Keratinocyte (primary cell): ENCODE data around the gene CDCA4. TPM values are rescaled to one million over a fixed set of nuclear protein-coding genes. Genes with fewer than 3 reads are reported as not detected.

Experiments used
- DNase-seq: peaks from one replicate; pipeline ENCODE4 v3.0.0-alpha.2; 2011; ENCODE audit warnings: low read depth, missing footprints, low spot score
- FAIRE-seq: peaks from 2 replicates; lab custom pipeline; 2011; peaks lifted over from hg19 to GRCh38; lab: Jason Lieb, UNC
- H2AFZ ChIP-seq: 2 replicates; pipeline ENCODE4 v1.6.0; 2012; ENCODE audit warnings: low read length, control low read depth, inconsistent platforms; ENCODE audit not compliant: control insufficient read depth
- H3K27ac ChIP-seq: 2 replicates; pipeline ENCODE4 v1.5.1; 2011; ENCODE audit warnings: low read length; ENCODE audit not compliant: control insufficient read depth, insufficient read depth
- H3K27me3 ChIP-seq: 3 replicates; pipeline ENCODE4 v1.6.0; 2011; ENCODE audit warnings: low read length; ENCODE audit not compliant: control insufficient read depth, insufficient read depth; ENCODE audit errors: extremely low read depth
- H3K36me3 ChIP-seq, 2 experiments: 2 replicates in 1 of 2; 3 replicates in 1 of 2; pipeline ENCODE4 v1.5.1; 2011; ENCODE audit warnings: low read length in 2 of 2, mild to moderate bottlenecking in 1 of 2; ENCODE audit not compliant: control insufficient read depth in 2 of 2, insufficient read depth in 2 of 2; ENCODE audit errors: extremely low read depth in 1 of 2
- H3K4me1 ChIP-seq: 3 replicates; pipeline ENCODE4 v1.5.1; 2011; ENCODE audit warnings: low read length; ENCODE audit not compliant: control insufficient read depth, insufficient read depth; ENCODE audit errors: extremely low read depth
- H3K4me2 ChIP-seq: 3 replicates; pipeline ENCODE4 v1.6.0; 2011; ENCODE audit warnings: low read depth, low read length; ENCODE audit not compliant: control insufficient read depth, insufficient read depth; ENCODE audit errors: extremely low read depth
- H3K4me3 ChIP-seq, 3 experiments: fragments of 200-600 bp in 1 of 3; sonication (generic) in 1 of 3; 2 replicates in 2 of 3; 3 replicates in 1 of 3; pipeline ENCODE4 v1.5.1; 2011 to 2016; ENCODE audit warnings: low read length in 3 of 3, mild to moderate bottlenecking in 3 of 3, control low read depth in 2 of 3, inconsistent platforms in 1 of 3, low read depth in 1 of 3, mixed read lengths in 1 of 3, mixed run types in 1 of 3, moderate library complexity in 1 of 3; ENCODE audit not compliant: control insufficient read depth in 2 of 3, insufficient read depth in 2 of 3; ENCODE audit errors: extremely low read depth in 1 of 3
- H3K79me2 ChIP-seq: 2 replicates; pipeline ENCODE4 v1.6.0; 2012; ENCODE audit warnings: low read length; ENCODE audit not compliant: control insufficient read depth, insufficient read depth
- H3K9ac ChIP-seq: 3 replicates; pipeline ENCODE4 v1.6.0; 2011; ENCODE audit warnings: low read length; ENCODE audit not compliant: control insufficient read depth, insufficient read depth; ENCODE audit errors: extremely low read depth
- H3K9me1 ChIP-seq: 3 replicates; pipeline ENCODE4 v1.6.0; 2011; ENCODE audit warnings: low read length; ENCODE audit not compliant: control insufficient read depth, insufficient read depth; ENCODE audit errors: extremely low read depth
- H3K9me3 ChIP-seq: 2 replicates; pipeline ENCODE4 v1.5.1; 2012; ENCODE audit warnings: low read depth, low read length; ENCODE audit not compliant: control insufficient read depth
- H4K20me1 ChIP-seq: 3 replicates; pipeline ENCODE4 v1.6.0; 2011; ENCODE audit warnings: low read length; ENCODE audit not compliant: control insufficient read depth, insufficient read depth; ENCODE audit errors: extremely low read depth
- EZH2 ChIP-seq: IDR thresholded peaks from one replicate; pipeline ENCODE4 v1.6.1; 2012; ENCODE audit warnings: inconsistent platforms, mild to moderate bottlenecking, low read length, moderate library complexity
- dilution Hi-C: fragments of 300-500 bp; cut with MboI; formaldehyde crosslinking; loops from one replicate; pipeline ENCODE4 v1.7.0; 2020; ENCODE audit warnings: low sequenced_read_pairs; ENCODE audit not compliant: extremely low pct_ligation_motif_present
- polyA plus RNA-seq, 5 experiments: library from polyadenylated mRNA; depleted of rRNA in 3 of 5; stranded (reverse) in 3 of 5; stranded (forward) in 1 of 5; unstranded in 1 of 5; fragments of >200 nt; gene quantifications; 1 replicate in 1 of 5; 2 replicates in 3 of 5; 3 replicates in 1 of 5; pipeline versions ENCODE4 v1.2.1 to v1.2.3, GENCODE V29; 2011 to 2012; ENCODE audit warnings: missing spikeins in 2 of 5, low read depth in 1 of 5, low replicate concordance in 1 of 5
- TF ChIP-seq, protein P1 (sequence below), 3 experiments: IDR thresholded peaks in 1 of 3; conservative IDR thresholded peaks in 1 of 3; optimal IDR thresholded peaks in 1 of 3; 2 replicates in 2 of 3; 3 replicates in 1 of 3; pipeline versions ENCODE3 to v1.5.1; 2011; ENCODE audit warnings: low read length in 3 of 3, mild to moderate bottlenecking in 3 of 3, moderate library complexity in 2 of 3, control low read depth in 1 of 3, inconsistent platforms in 1 of 3; ENCODE audit not compliant: insufficient read depth in 2 of 3; ENCODE audit errors: extremely low read depth in 1 of 3

Gene CDCA4
- polyA plus RNA-seq, 1 donor (not counting 4 experiments of a cell fraction or from before 2014, with no cell fraction given): 35.7 TPM

DNA sequence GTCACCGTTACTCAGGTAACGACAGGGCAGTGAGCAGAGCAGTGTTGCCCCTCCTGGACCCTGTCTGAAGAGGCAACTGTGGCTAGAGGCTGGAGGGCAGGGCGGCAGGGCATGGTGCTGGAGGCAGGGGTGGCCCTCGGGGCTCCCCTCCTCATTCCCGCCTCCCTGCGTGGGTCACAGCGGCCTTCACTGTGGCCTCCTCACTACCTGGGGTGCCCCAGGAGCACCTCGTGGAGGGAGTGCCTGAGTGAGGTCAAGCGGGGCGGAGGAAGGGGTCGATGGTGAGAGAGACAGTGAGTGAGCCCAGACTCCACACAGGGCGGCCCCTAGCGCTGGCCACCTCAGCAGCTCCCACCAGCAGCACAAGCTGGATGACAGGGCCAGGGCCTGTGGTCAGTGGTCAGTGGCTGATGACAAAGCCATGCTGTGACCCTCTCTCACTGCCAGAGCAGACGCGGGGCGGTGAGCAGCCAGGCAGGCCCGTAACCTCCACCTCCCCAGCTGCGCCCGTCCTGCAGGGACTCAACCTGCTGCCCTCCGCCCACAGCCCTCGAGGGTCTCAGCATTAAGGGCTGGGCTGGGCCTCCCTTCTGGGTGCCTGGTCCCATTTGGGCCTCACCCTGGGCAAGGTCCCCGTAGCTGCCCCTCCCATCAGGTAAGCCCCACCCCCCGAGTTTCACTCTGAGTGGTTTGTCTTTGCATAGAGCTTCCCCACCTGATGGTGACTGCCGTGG is 26.6 kb upstream of the CDCA4 start:
- Histone ChIP-seq H3K9me1 (no peaks in the 10 kb centered on the region), H3K79me2 (no peaks in the 10 kb centered on the region), H3K27ac (no peak overlapping the region), H3K9me3 (no peaks in the 10 kb centered on the region), H3K36me3 (peaks cover 0 to 17% of the 10 kb centered on the region in 2 experiments), H3K9ac (no peak overlapping the region), H2AFZ (no peak overlapping the region), H4K20me1 (no peaks in the 10 kb centered on the region), H3K4me2 (no peak overlapping the region), H3K27me3 (no peaks in the 10 kb centered on the region), H3K4me1 (no peaks in the 10 kb centered on the region), H3K4me3 (no peak overlapping the region)
- FAIRE-seq: no peak
- no peak for TF ChIP-seq EZH2
- TF ChIP-seq, protein P1, sequence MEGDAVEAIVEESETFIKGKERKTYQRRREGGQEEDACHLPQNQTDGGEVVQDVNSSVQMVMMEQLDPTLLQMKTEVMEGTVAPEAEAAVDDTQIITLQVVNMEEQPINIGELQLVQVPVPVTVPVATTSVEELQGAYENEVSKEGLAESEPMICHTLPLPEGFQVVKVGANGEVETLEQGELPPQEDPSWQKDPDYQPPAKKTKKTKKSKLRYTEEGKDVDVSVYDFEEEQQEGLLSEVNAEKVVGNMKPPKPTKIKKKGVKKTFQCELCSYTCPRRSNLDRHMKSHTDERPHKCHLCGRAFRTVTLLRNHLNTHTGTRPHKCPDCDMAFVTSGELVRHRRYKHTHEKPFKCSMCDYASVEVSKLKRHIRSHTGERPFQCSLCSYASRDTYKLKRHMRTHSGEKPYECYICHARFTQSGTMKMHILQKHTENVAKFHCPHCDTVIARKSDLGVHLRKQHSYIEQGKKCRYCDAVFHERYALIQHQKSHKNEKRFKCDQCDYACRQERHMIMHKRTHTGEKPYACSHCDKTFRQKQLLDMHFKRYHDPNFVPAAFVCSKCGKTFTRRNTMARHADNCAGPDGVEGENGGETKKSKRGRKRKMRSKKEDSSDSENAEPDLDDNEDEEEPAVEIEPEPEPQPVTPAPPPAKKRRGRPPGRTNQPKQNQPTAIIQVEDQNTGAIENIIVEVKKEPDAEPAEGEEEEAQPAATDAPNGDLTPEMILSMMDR (optimal IDR thresholded peaks at IDR 0.05 in 1 of 3, IDR thresholded peaks at IDR 0.05 in 1 of 3, conservative IDR thresholded peaks at IDR 0.05 in 1 of 3; ENCODE audit: extremely low read depth in 1 of 3, insufficient read depth in 2 of 3, low read length in 3 of 3): no peak
- no peak for DNase-seq
- dilution Hi-C loops: no loop called here

DNA sequence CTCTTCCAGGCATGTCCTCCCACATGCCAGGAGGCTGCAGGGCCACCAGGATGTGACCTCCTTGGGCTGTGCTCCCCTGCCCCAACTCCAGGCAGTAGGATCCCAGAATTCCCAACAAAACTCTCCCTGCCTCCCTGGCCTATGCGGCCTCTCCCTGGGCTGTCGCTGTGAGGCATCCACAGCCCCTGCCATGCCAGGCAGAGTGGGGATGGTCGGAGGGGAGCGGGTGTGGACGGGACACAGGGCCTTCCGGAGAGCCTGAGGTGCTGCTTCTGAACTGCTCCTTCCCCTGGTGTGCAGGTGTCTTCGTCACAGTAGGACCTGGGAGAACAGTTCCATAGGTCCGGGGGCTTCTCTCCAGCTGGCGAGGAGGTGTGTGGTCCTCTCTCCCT is 26.0 kb upstream of the CDCA4 start:
- H3K9ac ChIP-seq: no peak overlapping the region
- no peaks in the 10 kb centered on the region for H3K79me2 ChIP-seq
- H3K36me3 ChIP-seq: peaks cover 0 to 18% of the 10 kb centered on the region in 2 experiments
- no peaks in the 10 kb centered on the region for H3K4me1 ChIP-seq
- no peaks in the 10 kb centered on the region for H3K27me3 ChIP-seq
- H3K4me2 ChIP-seq: no peak overlapping the region
- no peak overlapping the region for H2AFZ ChIP-seq
- no peaks in the 10 kb centered on the region for H4K20me1 ChIP-seq
- no peaks in the 10 kb centered on the region for H3K9me1 ChIP-seq
- no peak overlapping the region for H3K27ac ChIP-seq
- dilution Hi-C loops: no loop called here
- no peak for DNase-seq
- TF ChIP-seq EZH2: no peak
- TF ChIP-seq, protein P1 (optimal IDR thresholded peaks at IDR 0.05 in 1 of 3, IDR thresholded peaks at IDR 0.05 in 1 of 3, conservative IDR thresholded peaks at IDR 0.05 in 1 of 3; ENCODE audit: extremely low read depth in 1 of 3, insufficient read depth in 2 of 3, low read length in 3 of 3): no peak
- no peak for FAIRE-seq
- H3K4me3 ChIP-seq: no peak overlapping the region
- H3K9me3 ChIP-seq: no peaks in the 10 kb centered on the region
